AG09319 (cell line): ENCODE data around the gene OPCML.

ENCODE experiments used
- DNase-seq: peaks from one replicate; pipeline ENCODE4 v3.0.0-alpha.2; 2010; ENCODE audit warnings: low read depth; ENCODE audit errors: extremely low read depth
- TF ChIP-seq, protein P1 (sequence below): IDR thresholded peaks from 2 replicates; pipeline ENCODE4 v1.5.1; 2011; ENCODE audit warnings: low read depth, mild to moderate bottlenecking, inconsistent platforms, low read length, moderate library complexity

Gene OPCML

DNA sequence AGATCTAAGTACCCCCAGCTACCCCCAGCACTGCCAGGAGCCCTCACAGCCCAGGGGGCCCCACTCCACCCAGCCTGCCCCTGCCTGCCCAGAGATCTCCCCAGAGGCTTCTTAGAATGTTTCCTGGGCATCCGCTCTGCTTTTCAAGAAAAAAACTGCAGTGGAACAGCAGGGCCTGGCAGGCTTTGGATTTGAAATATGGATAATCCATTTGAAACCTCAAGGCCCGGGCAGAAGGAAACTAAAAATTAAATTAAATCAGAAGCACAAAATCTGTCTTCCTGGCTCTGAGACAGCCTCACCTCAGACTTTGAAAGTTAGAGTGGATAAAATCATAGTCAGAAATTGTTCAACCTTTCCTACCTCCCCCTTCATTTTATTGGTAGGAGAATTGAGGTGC lies 273.6 kb downstream of the OPCML start:
- DNase-seq = no peak
- TF ChIP-seq, protein P1, sequence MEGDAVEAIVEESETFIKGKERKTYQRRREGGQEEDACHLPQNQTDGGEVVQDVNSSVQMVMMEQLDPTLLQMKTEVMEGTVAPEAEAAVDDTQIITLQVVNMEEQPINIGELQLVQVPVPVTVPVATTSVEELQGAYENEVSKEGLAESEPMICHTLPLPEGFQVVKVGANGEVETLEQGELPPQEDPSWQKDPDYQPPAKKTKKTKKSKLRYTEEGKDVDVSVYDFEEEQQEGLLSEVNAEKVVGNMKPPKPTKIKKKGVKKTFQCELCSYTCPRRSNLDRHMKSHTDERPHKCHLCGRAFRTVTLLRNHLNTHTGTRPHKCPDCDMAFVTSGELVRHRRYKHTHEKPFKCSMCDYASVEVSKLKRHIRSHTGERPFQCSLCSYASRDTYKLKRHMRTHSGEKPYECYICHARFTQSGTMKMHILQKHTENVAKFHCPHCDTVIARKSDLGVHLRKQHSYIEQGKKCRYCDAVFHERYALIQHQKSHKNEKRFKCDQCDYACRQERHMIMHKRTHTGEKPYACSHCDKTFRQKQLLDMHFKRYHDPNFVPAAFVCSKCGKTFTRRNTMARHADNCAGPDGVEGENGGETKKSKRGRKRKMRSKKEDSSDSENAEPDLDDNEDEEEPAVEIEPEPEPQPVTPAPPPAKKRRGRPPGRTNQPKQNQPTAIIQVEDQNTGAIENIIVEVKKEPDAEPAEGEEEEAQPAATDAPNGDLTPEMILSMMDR = no peak

DNA sequence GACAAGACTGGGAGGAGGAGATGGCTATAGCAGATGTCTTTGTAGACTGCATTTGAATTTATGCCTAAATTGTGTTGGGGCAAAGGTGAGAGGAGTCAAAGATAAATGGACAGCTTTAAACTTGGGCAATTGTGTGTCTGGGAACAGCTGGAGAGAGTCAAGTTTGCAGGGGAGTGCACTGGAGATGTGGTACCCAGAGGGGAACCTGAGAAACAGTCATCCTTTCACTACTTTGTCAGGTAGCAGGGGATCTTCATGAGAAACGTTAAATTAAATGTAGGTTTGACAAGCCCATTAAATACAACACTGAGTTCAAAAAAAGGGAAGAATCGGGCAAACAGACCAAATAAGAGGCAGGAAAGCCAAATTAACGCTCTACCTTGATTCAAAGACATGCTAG lies 277.7 kb downstream of the OPCML start:
- DNase-seq = no peak
- TF ChIP-seq, protein P1 = no peak

DNA sequence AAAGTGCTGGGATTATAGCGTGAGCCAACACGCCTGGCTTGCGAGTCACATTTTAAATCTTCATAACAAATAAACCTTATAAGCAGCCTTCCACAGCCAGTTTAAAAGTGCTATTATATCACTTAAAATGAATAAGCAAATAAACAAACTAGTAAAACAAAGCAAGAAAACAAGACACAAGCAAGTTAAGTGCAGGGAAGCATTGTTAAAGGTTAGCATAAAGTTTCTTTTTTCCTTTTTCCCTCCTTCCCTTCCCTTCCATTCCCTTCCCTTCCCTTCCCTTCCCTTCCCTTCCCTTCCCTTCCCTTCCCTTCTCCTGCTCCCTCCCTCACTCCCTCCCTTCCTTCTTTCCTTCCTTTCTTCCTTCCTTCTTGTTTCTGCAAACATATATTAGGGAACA lies 278.7 kb downstream of the OPCML start:
- DNase-seq = no peak
- TF ChIP-seq, protein P1 = no peak

DNA sequence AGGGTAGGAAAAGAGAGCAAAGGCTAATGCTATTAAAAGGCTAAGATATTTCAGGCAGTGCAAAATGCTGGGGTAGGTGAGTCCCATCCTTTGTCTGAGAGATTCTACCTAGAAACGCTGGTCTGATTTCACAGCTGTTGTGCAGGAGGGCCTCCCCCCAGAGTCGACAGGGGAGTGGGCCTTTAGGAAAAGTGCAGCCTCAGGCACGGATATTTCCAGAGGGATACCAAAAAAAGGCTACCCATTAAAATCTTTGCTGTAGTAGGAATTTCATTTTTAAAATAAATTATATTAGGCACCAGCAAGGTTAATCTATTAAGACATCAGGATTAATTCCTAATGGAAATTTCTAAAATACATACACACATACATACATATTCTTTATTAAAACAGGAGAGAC lies 280.5 kb downstream of the OPCML start:
- TF ChIP-seq, protein P1 = no peak
- no peak for DNase-seq

DNA sequence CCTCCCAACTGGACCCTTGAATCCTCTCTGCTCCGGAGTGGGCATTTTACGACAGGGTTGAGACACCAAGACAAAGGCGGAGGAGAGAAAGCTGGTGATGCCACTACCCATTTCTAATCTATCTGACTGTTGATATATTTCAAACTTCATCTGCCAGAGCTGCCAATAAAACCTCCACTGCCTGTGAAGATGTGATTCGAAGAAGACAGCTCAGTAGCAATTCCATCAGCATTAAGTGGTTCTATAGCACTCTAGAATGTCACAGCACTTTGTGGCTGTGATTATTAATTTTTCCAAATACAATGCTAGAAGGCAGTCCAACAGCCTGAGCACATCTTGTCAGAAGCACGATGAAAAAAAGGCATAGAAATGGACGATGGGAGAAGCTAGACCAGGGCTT lies 282.8 kb downstream of the OPCML start:
- TF ChIP-seq, protein P1 = no peak
- no peak for DNase-seq

DNA sequence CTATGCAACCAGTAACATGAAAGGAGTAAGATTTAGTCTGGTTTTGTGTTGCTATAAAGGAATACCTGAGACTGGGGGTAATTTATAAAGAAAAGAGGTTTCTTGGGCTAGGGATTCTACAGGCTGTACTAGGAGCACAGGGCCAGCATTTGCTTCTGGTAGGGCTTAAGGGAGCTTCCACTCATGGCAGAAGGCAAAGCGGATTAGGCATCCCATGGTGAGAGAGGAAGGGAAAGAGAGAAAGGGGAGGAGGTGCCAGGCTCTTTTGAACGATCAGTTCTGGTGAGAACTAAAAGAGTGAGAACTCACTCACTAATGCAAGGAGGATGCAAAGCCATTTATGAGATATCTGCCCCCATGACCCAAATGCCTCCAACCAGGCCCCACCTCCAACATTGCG lies 283.2 kb downstream of the OPCML start:
- no peak for DNase-seq
- TF ChIP-seq, protein P1 = no peak

DNA sequence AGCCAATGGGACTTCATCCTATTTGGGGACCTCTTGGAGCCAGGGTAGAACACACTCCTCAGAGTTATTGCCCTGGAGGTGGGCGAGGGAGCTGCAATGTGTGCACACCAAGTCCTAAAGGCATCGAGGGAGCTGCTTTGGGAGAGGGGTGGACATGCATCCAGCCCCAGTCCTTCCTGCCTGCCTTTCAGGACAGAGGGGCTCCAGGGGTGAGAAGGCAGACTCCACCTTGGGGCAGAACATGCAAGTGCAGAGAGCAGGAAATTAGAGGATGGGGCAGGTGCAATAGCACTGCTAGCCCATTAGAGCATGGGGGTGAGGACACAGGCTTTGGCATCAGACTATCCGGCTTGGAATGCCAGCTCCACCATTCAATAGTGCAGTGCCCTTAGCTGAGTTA lies 288.5 kb downstream of the OPCML start:
- no peak for DNase-seq
- TF ChIP-seq, protein P1 = no peak
